Fibroblast of mammary gland (primary cell): ENCODE data around the gene HK2.

Experiments
- DNase-seq: peaks from one replicate; pipeline ENCODE4 v3.0.0-alpha.2; 2010; ENCODE audit warnings: low read depth
- H3K4me3 ChIP-seq: 2 replicates; pipeline ENCODE4 v1.5.1; 2011; ENCODE audit warnings: low read depth, mild to moderate bottlenecking, low read length, moderate library complexity; ENCODE audit not compliant: control insufficient read depth
- TF ChIP-seq, protein P1 (sequence below): conservative IDR thresholded peaks from 2 replicates; pipeline ENCODE4 v1.5.1; 2011; ENCODE audit warnings: low read depth, low read length, inconsistent platforms; ENCODE audit not compliant: control insufficient read depth, insufficient read depth

Gene HK2

DNA sequence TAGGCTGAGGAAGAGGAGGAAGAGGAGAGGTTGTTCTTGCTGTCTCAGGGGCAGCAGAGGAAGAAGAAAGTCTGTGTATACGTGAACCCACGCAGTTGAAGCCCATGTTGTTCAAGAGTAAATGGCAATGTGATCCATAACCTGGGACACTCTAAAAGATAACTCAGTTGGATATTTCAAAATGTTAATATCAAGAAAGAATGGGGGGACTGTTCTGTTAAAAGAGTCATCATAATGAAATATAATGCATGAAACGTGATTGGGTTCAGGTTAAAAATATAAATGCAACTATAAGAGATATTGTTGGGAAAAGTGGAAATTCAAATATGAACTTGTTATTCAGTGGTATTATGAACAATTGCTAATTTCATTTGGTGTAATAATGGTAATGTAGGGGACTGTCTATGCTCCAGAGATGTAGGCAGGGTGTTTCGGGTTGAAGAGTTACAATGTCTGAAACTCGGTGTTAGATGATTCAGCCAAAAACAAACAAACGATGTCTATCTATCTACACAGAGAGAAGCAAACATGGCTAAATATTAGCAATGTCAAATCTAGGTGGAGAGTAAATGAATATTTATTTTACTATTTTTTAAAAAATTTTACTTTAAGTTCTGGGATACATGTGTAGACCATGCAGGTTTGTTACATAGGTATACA, 103.4 kb downstream of the HK2 start:
- H3K4me3 ChIP-seq = no peak overlapping the region
- DNase-seq = no peak
- TF ChIP-seq, protein P1, sequence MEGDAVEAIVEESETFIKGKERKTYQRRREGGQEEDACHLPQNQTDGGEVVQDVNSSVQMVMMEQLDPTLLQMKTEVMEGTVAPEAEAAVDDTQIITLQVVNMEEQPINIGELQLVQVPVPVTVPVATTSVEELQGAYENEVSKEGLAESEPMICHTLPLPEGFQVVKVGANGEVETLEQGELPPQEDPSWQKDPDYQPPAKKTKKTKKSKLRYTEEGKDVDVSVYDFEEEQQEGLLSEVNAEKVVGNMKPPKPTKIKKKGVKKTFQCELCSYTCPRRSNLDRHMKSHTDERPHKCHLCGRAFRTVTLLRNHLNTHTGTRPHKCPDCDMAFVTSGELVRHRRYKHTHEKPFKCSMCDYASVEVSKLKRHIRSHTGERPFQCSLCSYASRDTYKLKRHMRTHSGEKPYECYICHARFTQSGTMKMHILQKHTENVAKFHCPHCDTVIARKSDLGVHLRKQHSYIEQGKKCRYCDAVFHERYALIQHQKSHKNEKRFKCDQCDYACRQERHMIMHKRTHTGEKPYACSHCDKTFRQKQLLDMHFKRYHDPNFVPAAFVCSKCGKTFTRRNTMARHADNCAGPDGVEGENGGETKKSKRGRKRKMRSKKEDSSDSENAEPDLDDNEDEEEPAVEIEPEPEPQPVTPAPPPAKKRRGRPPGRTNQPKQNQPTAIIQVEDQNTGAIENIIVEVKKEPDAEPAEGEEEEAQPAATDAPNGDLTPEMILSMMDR = no peak

DNA sequence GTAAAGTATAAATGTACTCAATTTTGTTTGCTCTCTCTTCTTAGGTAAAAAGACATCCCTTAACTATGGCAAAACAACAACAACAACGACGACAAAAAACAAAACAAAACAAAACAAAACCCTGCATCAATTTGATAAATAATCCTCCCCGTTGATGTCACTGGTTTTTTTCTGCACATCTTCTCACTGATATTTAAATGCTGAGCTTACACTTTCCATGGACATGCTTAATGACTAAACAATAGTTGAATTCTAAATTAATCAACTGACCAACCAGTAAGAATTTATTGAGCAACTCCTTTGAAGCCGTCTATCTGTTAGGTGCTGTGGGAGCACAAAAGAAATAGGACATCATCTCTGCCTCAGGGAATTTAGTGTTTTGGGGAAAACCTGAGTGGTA, 104.3 kb downstream of the HK2 start:
- DNase-seq = no peak
- TF ChIP-seq, protein P1 = no peak
- no peak overlapping the region for H3K4me3 ChIP-seq

DNA sequence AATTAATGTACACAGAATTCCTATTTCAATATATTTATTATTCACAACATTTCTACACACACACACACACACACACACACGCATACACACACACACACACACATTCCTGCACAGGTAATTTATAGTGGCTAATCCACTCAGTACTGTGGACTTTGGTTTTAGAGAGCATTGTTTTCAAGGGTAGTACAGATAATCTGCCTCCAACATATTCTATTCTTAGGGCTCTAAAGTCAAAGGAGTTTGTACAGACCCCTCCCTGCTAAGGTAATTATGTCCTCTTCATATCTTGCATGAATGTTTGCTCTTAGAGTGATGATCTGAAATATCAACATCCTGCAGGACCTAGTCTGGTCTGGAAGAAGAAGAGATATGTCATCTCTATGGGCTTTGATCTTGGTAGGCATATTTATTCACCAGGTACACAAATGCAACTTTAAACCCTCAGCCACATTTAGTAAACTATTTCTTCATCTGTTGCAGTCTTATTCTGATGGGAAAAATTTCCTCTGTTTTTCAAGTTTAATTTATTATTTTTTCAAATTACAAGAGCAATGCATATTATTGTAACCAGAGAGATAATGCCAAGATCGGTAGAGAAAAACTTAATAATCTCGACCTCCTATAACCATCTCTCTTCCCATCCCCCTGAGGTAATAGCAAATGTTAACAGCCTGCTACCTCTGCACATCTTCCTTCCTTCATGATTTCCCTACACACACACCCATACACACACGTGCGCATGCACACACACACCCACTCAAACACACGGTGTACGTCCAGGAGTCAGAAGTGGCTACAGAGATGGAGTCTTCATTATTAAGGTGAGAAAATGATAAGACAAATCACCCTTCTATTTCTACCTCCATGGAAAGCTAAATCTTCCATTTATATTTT, 106.2 kb downstream of the HK2 start:
- TF ChIP-seq, protein P1 = no peak
- H3K4me3 ChIP-seq = no peak overlapping the region
- no peak for DNase-seq

DNA sequence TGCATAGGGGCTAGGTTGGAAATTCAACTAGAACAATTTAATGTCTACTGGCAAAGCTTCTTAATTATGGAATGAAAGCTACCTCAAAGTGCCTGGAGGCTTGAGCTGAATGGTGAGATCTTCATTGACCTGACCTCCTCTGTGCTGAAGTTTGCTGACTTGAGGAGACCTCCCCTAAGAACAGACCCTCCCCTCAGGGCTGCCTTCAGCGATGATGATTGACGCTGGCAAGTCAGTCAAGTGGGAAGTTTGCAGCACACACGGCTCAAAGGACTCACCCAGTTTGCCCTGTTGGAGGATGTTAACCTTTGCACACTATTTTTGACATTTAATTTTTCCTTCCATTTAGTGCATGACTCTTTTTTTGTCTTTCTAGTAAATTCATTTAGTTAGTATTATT, 107.4 kb downstream of the HK2 start:
- TF ChIP-seq, protein P1 = no peak
- H3K4me3 ChIP-seq = no peak overlapping the region
- DNase-seq = no peak

DNA sequence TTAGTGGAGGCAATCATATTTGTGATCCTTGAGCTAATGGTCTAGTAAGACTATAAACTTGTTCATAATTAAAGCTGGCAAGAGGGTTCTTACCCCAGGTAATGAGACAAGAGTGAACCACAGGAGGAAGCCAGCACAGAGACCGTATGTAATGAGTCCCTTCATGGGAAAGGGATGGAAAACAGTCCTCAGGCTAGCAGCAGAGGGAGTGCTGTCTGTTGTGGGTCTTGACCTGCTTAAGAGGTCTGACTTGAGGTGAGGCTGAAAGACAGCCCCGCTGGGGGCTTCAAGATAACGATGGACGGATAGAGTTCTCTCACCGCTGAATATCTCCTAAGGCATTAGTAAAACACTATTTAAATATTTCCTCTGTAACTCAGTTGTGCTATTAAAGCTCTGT, 108.3 kb downstream of the HK2 start:
- TF ChIP-seq, protein P1 = no peak
- H3K4me3 ChIP-seq = no peak overlapping the region
- DNase-seq = no peak
